T47D (cell line): ENCODE data around the gene COL9A2.

Experiments used
- DNase-seq, 2 experiments: peaks; one replicate each; pipeline versions ENCODE4 v3.0.0 to v3.0.0-alpha.2; 2011 to 2012; ENCODE audit warnings: low read depth in 1 of 2, low spot score in 1 of 2
- JUND ChIP-seq: IDR thresholded peaks from 2 replicates; pipeline ENCODE4 v1.6.1; 2012; ENCODE audit warnings: low read depth
- in situ Hi-C: cut with HindIII; loops from 2 replicates; pipeline ENCODE4 v1.10.0; 2016; ENCODE audit warnings: low sequenced_read_pairs, low pct_unique_long_range_greater_than_20kb

Gene COL9A2

GRCh38 chr1:40314721-40315238 is 2.3 kb downstream of the COL9A2 start:
- DNase-seq = no peak
- in situ Hi-C loops = no loop called here
- no peak for TF ChIP-seq JUND

- TF ChIP-seq JUND = no peak
- no peak for DNase-seq
- in situ Hi-C loops = no loop called here
Observed at GRCh38 chr1:40313958-40314720, 2.9 kb downstream of the COL9A2 start.

GRCh38 chr1:40313329-40313957 is 3.6 kb downstream of the COL9A2 start:
- in situ Hi-C loops = no loop called here
- DNase-seq = no peak
- TF ChIP-seq JUND = no peak

GRCh38 chr1:40312238-40313205 is 4.6 kb downstream of the COL9A2 start:
- in situ Hi-C loops = no loop called here
- no peak for TF ChIP-seq JUND
- DNase-seq = no peak

- TF ChIP-seq JUND = no peak
- in situ Hi-C loops = no loop called here
- DNase-seq = no peak
Observed at GRCh38 chr1:40311692-40312091, 5.4 kb downstream of the COL9A2 start.

GRCh38 chr1:40310983-40311642 is 6.0 kb downstream of the COL9A2 start:
- TF ChIP-seq JUND = no peak
- in situ Hi-C loops = no loop called here
- no peak for DNase-seq

GRCh38 chr1:40310129-40310461 is 7.0 kb downstream of the COL9A2 start:
- in situ Hi-C loops = no loop called here
- DNase-seq = no peak
- no peak for TF ChIP-seq JUND

GRCh38 chr1:40309374-40310128 is 7.5 kb downstream of the COL9A2 start:
- TF ChIP-seq JUND = no peak
- in situ Hi-C loops = no loop called here
- no peak for DNase-seq

GRCh38 chr1:40308036-40308727 is 8.9 kb downstream of the COL9A2 start:
- TF ChIP-seq JUND = no peak
- in situ Hi-C loops = no loop called here
- DNase-seq = no peak

- in situ Hi-C loops = no loop called here
- DNase-seq = no peak
- TF ChIP-seq JUND = no peak
Observed at GRCh38 chr1:40307186-40307585, 9.9 kb downstream of the COL9A2 start.

GRCh38 chr1:40306296-40306695 is 10.8 kb downstream of the COL9A2 start:
- TF ChIP-seq JUND = no peak
- peak in 1 of 2 experiments; percentile 92 for DNase-seq
- in situ Hi-C loops = no loop called here
